MCF 10A (cell line): Measurements from ENCODE around the gene PHAX. TPM values are rescaled to one million over a fixed set of nuclear protein-coding genes. Genes with fewer than 3 reads are reported as not detected.
"Not testable (repeated sequence)": the region's sequence is repeated elsewhere in the genome, so short reads cannot be mapped to it uniquely, and the experiment has no call there.

Experiments
- Bru-seq: library from RNA; stranded (reverse); fragments of 400-500 nt; gene quantifications from one replicate; lab custom pipeline; 2021; lab: Mats Ljungman, UMichigan
- BruChase-seq, 2 experiments: library from RNA; stranded (reverse); fragments of 400-500 nt; gene quantifications; one replicate each; lab custom pipeline; 2021; lab: Mats Ljungman, UMichigan
- BruUV-seq: library from RNA; stranded (reverse); fragments of 400-500 nt; replicated peaks from 2 replicates; lab custom pipeline; 2021; lab: Mats Ljungman, UMichigan
- CTCF ChIA-PET: fragments of 300-600 bp; sonication (Branson Sonifier 250); formaldehyde crosslinking; extraction: SDS; loops from one replicate; lab custom pipeline; 2021; ENCODE audit warnings: antibody characterized with exemption, inconsistent platforms; lab: Yijun Ruan, JAX
- POLR2A ChIA-PET: fragments of 300-600, 350-650 bp; sonication (Branson Sonifier 250); formaldehyde crosslinking; extraction: SDS; loops from one replicate; lab custom pipeline; 2020; ENCODE audit warnings: antibody characterized with exemption, inconsistent platforms; lab: Yijun Ruan, JAX
- DNase-seq: peaks from one replicate; pipeline ENCODE4 v3.0.0-alpha.2; 2018; ENCODE audit not compliant: unreplicated experiment
- H3K27ac Mint-ChIP-seq: one replicate; pipeline ENCODE4 v1.8.0; 2022; ENCODE audit warnings: mild to moderate bottlenecking, low read depth, mixed read lengths; ENCODE audit not compliant: unreplicated experiment
- H3K27me3 Mint-ChIP-seq: one replicate; pipeline ENCODE4 v1.8.0; 2022; ENCODE audit warnings: mixed read lengths; ENCODE audit not compliant: insufficient read depth, unreplicated experiment
- H3K36me3 Mint-ChIP-seq: one replicate; pipeline ENCODE4 v1.8.0; 2022; ENCODE audit warnings: mild to moderate bottlenecking, moderate library complexity, mixed read lengths; ENCODE audit not compliant: insufficient read depth, unreplicated experiment
- H3K4me1 Mint-ChIP-seq: one replicate; pipeline ENCODE4 v1.8.0; 2022; ENCODE audit warnings: mixed read lengths; ENCODE audit not compliant: insufficient read depth, unreplicated experiment
- H3K4me3 Mint-ChIP-seq: one replicate; pipeline ENCODE4 v1.8.0; 2022; ENCODE audit warnings: mild to moderate bottlenecking, moderate library complexity, mixed read lengths; ENCODE audit not compliant: unreplicated experiment
- H3K9me3 Mint-ChIP-seq: one replicate; pipeline ENCODE4 v1.8.0; 2022; ENCODE audit warnings: mixed read lengths; ENCODE audit not compliant: unreplicated experiment
- CTCF ChIP-seq: fragments of 200-600 bp; IDR thresholded peaks from one replicate; pipeline ENCODE4 v1.8.0; 2022; ENCODE audit warnings: antibody characterized with exemption, mild to moderate bottlenecking; ENCODE audit not compliant: unreplicated experiment
- intact Hi-C: fragments of 100-400 bp; cut with micrococcal nuclease; formaldehyde crosslinking; loops from 2 replicates; pipeline ENCODE4 v1.14.1; 2022
- long read RNA-seq: library from polyadenylated mRNA; stranded (forward); transcript quantifications from one replicate; pipeline ENCODE4 v2.0.0, GENCODE V29; 2022
- total RNA-seq: library from RNA; stranded (reverse); gene quantifications from 2 replicates; pipeline ENCODE4 v1.2.3, GENCODE V29; 2022

Gene PHAX, protein sequence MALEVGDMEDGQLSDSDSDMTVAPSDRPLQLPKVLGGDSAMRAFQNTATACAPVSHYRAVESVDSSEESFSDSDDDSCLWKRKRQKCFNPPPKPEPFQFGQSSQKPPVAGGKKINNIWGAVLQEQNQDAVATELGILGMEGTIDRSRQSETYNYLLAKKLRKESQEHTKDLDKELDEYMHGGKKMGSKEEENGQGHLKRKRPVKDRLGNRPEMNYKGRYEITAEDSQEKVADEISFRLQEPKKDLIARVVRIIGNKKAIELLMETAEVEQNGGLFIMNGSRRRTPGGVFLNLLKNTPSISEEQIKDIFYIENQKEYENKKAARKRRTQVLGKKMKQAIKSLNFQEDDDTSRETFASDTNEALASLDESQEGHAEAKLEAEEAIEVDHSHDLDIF
- total RNA-seq, result 57.4 and 73.2 TPM in 2 replicates
- Bru-seq, nascent RNA, result percentile 88 among the genes with signal in this experiment
- percentile 91 among the genes with signal in this experiment for BruChase-seq, experiment 1, labeled RNA remaining after a 6-hour chase
- BruChase-seq, experiment 2, labeled RNA remaining after a 2-hour chase, result percentile 93 among the genes with signal in this experiment
- long read RNA-seq, full-length matches to known transcripts, result 80 of 100 reads
- long read RNA-seq, partial matches to known transcripts, result 3 of 100 reads
- long read RNA-seq, other reads (novel, unspliced or antisense), result 17 of 100 reads

GRCh38 chr5:126600631-126601511 is at the start of gene PHAX:
TSS of gene PHAX (plus strand) at chr5:126600947. CDS start at chr5:126600963, 16 bp downstream.
- Mint-ChIP-seq H3K4me3 (peak within 1 kb of the TSS; percentile 86), H3K27me3 (no peaks in the 10 kb centered on the region), H3K27ac (peak within 1 kb of the TSS; percentile 83), H3K4me1 (peaks cover 31% of the 10 kb centered on the region), H3K9me3 (no peaks in the 10 kb centered on the region), H3K36me3 (peaks cover 32% of the 10 kb centered on the region)
- CTCF ChIA-PET, result interaction anchor here (0.6 to 3.3 kb wide), 43 partner anchors 9 to 1591 kb away, joined by 3 to 23 read pairs (median 4); partner anchors contain the start of gene LMNB1
- POLR2A ChIA-PET, result interaction anchor here (0.7 to 2.2 kb wide), 11 partner anchors 10 to 272 kb away, joined by 3 to 11 read pairs (median 3); partner anchors contain the start of gene LMNB1
- intact Hi-C loops, result loop anchor here (1.0 to 5.0 kb wide), 5 partner anchors 57 to 262 kb away; partner anchors contain the start of gene LMNB1
- TF ChIP-seq CTCF, result peak; percentile 71
- peak; percentile 86 for DNase-seq
- TSS peak; percentile 33 for BruUV-seq

DNA sequence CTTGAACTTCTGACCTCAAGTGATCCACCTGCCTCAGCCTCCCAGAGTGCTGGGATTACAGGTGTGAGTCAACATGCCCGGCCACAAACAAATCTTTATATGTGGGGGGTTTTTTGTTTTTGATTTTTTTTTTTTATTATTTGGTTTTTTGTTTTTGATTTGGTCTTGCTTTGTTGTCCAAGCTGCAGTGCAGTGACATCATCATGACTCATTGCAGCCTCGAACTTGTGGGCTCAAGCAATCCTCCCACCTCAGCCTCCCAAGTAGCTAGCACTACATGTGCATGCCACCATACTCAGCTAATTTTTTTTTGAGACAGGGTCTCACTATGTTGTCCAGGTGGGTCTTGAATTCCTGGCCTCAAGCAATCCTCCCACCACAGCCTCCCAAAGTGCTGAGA is 48.1 kb upstream of the PHAX start:
- Mint-ChIP-seq H3K9me3 (no peaks in the 10 kb centered on the region), H3K27me3 (no peaks in the 10 kb centered on the region), H3K36me3 (peaks cover 100% of the 10 kb centered on the region), H3K4me1 (no peaks in the 10 kb centered on the region), H3K27ac (no peak overlapping the region), H3K4me3 (no peak overlapping the region)
- CTCF ChIA-PET, result interaction anchor here (0.8 to 0.9 kb wide), 2 partner anchors 13 to 14 kb away, joined by 3 to 5 read pairs; no protein-coding TSS in a partner anchor
- intact Hi-C loops, result no loop called here
- POLR2A ChIA-PET, result no interaction called here
- TF ChIP-seq CTCF, result no peak
- BruUV-seq, result no TSS peak
- DNase-seq, result no peak

DNA sequence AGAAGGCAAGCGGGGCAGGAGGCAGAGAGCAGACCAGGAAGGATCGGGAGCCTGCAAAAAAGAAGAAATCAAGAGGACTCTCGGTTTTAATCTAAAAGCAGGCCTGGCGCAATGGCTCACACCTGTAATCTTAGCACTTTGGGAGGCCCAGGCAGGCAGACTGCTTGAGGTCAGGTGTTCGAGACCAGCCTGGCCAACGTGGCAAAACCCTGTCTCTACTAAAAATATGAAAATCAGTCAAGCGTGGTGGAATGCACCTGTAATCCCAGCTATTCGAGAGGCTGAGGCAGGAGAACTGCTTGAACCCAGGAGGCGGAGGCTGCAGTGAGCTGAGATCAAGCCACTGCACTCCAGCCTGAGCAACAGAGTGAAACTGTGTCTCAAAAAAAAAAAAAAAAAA is 45.6 kb upstream of the PHAX start:
- intact Hi-C loops, H3K4me1 Mint-ChIP-seq, H3K4me3 Mint-ChIP-seq, BruUV-seq, DNase-seq, H3K27me3 Mint-ChIP-seq, H3K9me3 Mint-ChIP-seq: not testable (repeated sequence)
- Mint-ChIP-seq H3K36me3 (peaks cover 99% of the 10 kb centered on the region), H3K27ac (peak overlapping the region; percentile 8)
- CTCF ChIA-PET, result interaction anchor here (0.6 to 2.1 kb wide), 3 partner anchors 16 to 124 kb away, joined by 3 to 5 read pairs (median 3); partner anchors contain the start of gene PHAX
- POLR2A ChIA-PET, result interaction anchor here (1.0 kb wide), 1 partner anchor 8 kb away, joined by 3 read pairs; no protein-coding TSS in a partner anchor

GRCh38 chr5:126561908-126562307 is 38.8 kb upstream of the PHAX start:
- Mint-ChIP-seq H3K9me3 (no peaks in the 10 kb centered on the region), H3K4me1 (no peaks in the 10 kb centered on the region), H3K27ac (no peak overlapping the region), H3K4me3 (no peak overlapping the region), H3K27me3 (no peaks in the 10 kb centered on the region), H3K36me3 (peaks cover 86% of the 10 kb centered on the region)
- ChIA-PET POLR2A (interaction anchor here (1.0 kb wide), 1 partner anchor 11 kb away, joined by 3 read pairs; no protein-coding TSS in a partner anchor), CTCF (interaction anchor here (0.5 to 1.5 kb wide), 6 partner anchors 21 to 666 kb away, joined by 3 to 5 read pairs (median 3); partner anchors contain the start of gene PHAX)
- no peak for TF ChIP-seq CTCF
- intact Hi-C loops, result no loop called here
- peak; percentile 16 for DNase-seq
- BruUV-seq, result no TSS peak
